ENCODE results near the gene METTL25B.

DNA sequence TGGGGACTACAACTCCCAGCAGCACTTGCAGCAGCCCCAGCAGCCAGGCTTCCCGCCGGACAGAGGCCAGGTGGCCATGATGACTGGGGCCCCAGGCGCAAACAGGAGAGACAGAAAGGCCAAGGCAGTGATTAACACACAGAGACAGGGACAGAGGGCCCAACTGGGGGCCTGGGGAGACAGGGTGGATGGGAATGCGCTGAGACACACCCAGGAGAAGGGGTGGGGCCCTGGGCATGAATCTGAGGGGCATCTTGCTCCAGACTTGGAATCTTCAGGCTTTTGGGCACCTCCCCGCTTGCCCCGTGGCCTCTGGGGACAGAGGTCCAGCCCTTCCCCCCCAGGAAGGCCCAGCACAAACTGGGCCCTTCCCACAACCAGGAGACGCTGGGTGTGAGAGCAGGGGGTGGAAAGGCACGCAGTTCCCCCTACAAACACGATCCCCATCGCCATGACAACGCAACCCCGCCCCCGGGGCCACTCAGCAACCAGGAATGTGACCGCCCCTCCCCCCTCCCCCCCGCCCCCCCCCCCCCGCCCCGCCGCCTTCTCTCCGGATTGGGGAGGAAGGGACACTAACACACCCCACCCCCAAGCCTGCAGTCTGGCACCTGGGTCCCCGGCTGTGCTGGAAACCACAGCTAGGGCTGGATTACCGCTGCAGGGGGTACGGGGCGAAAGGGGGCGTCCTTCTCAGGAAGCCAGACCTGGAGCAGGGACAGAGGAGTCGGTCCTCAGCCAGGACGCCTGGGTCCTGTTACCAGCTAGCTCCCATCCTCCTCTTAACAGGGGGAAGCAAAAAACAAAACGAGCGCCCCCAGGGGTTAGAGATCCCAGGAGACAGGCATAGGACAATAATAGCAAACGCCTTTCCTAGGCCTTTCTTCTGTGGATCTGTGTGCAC, 18.7 kb downstream of the METTL25B start:
- TF ChIP-seq, protein P1, sequence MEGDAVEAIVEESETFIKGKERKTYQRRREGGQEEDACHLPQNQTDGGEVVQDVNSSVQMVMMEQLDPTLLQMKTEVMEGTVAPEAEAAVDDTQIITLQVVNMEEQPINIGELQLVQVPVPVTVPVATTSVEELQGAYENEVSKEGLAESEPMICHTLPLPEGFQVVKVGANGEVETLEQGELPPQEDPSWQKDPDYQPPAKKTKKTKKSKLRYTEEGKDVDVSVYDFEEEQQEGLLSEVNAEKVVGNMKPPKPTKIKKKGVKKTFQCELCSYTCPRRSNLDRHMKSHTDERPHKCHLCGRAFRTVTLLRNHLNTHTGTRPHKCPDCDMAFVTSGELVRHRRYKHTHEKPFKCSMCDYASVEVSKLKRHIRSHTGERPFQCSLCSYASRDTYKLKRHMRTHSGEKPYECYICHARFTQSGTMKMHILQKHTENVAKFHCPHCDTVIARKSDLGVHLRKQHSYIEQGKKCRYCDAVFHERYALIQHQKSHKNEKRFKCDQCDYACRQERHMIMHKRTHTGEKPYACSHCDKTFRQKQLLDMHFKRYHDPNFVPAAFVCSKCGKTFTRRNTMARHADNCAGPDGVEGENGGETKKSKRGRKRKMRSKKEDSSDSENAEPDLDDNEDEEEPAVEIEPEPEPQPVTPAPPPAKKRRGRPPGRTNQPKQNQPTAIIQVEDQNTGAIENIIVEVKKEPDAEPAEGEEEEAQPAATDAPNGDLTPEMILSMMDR (IDR thresholded peaks at IDR 0.05; ENCODE audit: low read depth, low read length, missing input control), result peak; percentile 15
- TF ChIP-seq, protein P2, sequence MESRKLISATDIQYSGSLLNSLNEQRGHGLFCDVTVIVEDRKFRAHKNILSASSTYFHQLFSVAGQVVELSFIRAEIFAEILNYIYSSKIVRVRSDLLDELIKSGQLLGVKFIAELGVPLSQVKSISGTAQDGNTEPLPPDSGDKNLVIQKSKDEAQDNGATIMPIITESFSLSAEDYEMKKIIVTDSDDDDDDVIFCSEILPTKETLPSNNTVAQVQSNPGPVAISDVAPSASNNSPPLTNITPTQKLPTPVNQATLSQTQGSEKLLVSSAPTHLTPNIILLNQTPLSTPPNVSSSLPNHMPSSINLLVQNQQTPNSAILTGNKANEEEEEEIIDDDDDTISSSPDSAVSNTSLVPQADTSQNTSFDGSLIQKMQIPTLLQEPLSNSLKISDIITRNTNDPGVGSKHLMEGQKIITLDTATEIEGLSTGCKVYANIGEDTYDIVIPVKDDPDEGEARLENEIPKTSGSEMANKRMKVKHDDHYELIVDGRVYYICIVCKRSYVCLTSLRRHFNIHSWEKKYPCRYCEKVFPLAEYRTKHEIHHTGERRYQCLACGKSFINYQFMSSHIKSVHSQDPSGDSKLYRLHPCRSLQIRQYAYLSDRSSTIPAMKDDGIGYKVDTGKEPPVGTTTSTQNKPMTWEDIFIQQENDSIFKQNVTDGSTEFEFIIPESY (IDR thresholded peaks at IDR 0.05), result no peak
- TF ChIP-seq, protein P3, sequence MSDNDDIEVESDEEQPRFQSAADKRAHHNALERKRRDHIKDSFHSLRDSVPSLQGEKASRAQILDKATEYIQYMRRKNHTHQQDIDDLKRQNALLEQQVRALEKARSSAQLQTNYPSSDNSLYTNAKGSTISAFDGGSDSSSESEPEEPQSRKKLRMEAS (IDR thresholded peaks at IDR 0.05), result peak; percentile 73
- TF ChIP-seq JUND (IDR thresholded peaks at IDR 0.05) (peak in 1 of 2 donors; percentile 58), GABPA (IDR thresholded peaks at IDR 0.05 in 1 of 2, conservative IDR thresholded peaks at IDR 0.05 in 1 of 2) (peak in 1 of 2 donors; percentile 71), SP1 (IDR thresholded peaks at IDR 0.05) (peak; percentile 76), TAF1 (conservative IDR thresholded peaks at IDR 0.05) (no peak), RAD21 (IDR thresholded peaks at IDR 0.05) (no peak), FOXA1 (IDR thresholded peaks at IDR 0.05) (no peak)
- TF ChIP-seq, protein P4, sequence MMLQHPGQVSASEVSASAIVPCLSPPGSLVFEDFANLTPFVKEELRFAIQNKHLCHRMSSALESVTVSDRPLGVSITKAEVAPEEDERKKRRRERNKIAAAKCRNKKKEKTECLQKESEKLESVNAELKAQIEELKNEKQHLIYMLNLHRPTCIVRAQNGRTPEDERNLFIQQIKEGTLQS (IDR thresholded peaks at IDR 0.05), result no peak
- TF ChIP-seq, protein P5, sequence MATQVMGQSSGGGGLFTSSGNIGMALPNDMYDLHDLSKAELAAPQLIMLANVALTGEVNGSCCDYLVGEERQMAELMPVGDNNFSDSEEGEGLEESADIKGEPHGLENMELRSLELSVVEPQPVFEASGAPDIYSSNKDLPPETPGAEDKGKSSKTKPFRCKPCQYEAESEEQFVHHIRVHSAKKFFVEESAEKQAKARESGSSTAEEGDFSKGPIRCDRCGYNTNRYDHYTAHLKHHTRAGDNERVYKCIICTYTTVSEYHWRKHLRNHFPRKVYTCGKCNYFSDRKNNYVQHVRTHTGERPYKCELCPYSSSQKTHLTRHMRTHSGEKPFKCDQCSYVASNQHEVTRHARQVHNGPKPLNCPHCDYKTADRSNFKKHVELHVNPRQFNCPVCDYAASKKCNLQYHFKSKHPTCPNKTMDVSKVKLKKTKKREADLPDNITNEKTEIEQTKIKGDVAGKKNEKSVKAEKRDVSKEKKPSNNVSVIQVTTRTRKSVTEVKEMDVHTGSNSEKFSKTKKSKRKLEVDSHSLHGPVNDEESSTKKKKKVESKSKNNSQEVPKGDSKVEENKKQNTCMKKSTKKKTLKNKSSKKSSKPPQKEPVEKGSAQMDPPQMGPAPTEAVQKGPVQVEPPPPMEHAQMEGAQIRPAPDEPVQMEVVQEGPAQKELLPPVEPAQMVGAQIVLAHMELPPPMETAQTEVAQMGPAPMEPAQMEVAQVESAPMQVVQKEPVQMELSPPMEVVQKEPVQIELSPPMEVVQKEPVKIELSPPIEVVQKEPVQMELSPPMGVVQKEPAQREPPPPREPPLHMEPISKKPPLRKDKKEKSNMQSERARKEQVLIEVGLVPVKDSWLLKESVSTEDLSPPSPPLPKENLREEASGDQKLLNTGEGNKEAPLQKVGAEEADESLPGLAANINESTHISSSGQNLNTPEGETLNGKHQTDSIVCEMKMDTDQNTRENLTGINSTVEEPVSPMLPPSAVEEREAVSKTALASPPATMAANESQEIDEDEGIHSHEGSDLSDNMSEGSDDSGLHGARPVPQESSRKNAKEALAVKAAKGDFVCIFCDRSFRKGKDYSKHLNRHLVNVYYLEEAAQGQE (IDR thresholded peaks at IDR 0.05), result no peak

Measured in liver (tissue), 3 donors.